Choroid plexus epithelial cell (primary cell): ENCODE data around the gene TCF7L2.
"Not testable (repeated sequence)": the region's sequence is repeated elsewhere in the genome, so short reads cannot be mapped to it uniquely, and the experiment has no call there.

Experiments used
- DNase-seq: peaks from one replicate; pipeline ENCODE4 v3.0.0-alpha.2; 2010; ENCODE audit warnings: low read depth
- H3K4me3 ChIP-seq: 2 replicates; pipeline ENCODE4 v1.5.1; 2011; ENCODE audit warnings: low read depth, mild to moderate bottlenecking, control low read depth, low read length, moderate library complexity
- TF ChIP-seq, protein P1 (sequence below): conservative IDR thresholded peaks from 2 replicates; pipeline ENCODE4 v1.5.1; 2011; ENCODE audit warnings: low read depth, mild to moderate bottlenecking, control low read depth, inconsistent platforms, low read length, moderate library complexity

TCF7L2 gene

DNA sequence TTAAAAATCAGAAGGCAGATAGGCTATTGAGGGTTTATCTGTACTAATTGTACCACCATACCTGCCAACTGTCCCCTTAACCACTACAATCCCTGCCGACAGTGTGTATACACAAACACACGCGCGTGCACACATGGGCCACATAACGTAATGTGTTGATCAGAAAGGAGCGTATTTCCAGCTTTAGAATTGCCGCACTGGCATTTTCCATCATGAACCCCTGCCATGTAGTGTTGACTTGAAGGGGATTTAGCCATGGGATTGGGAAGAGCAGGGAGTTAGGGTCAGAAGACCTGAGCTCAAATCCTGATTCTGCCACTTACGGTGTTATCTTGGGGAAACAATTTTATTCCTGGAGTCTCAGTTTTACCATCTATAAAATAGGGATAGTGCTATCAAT lies 158.9 kb downstream of the TCF7L2 start:
- TF ChIP-seq, protein P1, sequence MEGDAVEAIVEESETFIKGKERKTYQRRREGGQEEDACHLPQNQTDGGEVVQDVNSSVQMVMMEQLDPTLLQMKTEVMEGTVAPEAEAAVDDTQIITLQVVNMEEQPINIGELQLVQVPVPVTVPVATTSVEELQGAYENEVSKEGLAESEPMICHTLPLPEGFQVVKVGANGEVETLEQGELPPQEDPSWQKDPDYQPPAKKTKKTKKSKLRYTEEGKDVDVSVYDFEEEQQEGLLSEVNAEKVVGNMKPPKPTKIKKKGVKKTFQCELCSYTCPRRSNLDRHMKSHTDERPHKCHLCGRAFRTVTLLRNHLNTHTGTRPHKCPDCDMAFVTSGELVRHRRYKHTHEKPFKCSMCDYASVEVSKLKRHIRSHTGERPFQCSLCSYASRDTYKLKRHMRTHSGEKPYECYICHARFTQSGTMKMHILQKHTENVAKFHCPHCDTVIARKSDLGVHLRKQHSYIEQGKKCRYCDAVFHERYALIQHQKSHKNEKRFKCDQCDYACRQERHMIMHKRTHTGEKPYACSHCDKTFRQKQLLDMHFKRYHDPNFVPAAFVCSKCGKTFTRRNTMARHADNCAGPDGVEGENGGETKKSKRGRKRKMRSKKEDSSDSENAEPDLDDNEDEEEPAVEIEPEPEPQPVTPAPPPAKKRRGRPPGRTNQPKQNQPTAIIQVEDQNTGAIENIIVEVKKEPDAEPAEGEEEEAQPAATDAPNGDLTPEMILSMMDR = no peak
- no peak overlapping the region for H3K4me3 ChIP-seq
- DNase-seq = no peak

DNA sequence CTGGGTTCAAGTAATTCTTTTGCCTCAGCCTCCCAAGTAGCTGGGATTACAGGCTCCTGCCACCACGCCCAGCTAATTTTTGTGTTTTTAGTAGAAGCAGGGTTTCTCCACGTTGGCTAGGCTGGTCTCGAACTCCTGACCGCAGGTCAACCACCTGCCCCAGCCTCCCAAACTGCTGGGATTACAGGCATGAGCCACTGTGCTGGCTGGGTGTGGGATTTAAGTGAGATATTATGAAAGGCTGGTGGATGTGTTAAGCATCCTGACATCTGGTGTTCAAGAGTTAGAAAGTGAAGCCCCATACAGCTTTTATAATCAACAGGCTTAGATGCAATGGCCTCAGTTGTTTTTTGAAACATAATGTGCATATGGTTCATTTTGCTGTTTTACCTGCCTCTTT lies 159.4 kb downstream of the TCF7L2 start:
- H3K4me3 ChIP-seq, DNase-seq: not testable (repeated sequence)

DNA sequence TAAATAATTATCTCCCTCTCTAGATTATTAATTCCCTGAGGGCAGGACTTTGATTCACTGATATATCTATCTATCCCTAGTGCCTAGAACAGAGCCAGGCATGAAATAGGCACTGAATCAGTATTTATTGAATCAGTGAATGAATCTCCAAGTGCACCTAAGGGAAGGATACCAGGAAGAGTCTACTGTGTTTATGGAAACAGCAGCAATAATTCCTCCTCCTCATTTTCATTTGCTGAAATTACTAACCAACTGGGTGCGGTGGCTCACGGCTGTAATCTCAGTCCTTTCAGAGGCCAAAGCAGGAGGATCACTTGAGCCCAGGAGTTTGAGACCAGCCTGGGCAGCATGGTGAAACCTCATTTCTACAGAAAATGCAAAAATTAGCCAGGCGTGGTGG lies 161.2 kb downstream of the TCF7L2 start:
- no peak overlapping the region for H3K4me3 ChIP-seq
- TF ChIP-seq, protein P1 = no peak
- DNase-seq = no peak

DNA sequence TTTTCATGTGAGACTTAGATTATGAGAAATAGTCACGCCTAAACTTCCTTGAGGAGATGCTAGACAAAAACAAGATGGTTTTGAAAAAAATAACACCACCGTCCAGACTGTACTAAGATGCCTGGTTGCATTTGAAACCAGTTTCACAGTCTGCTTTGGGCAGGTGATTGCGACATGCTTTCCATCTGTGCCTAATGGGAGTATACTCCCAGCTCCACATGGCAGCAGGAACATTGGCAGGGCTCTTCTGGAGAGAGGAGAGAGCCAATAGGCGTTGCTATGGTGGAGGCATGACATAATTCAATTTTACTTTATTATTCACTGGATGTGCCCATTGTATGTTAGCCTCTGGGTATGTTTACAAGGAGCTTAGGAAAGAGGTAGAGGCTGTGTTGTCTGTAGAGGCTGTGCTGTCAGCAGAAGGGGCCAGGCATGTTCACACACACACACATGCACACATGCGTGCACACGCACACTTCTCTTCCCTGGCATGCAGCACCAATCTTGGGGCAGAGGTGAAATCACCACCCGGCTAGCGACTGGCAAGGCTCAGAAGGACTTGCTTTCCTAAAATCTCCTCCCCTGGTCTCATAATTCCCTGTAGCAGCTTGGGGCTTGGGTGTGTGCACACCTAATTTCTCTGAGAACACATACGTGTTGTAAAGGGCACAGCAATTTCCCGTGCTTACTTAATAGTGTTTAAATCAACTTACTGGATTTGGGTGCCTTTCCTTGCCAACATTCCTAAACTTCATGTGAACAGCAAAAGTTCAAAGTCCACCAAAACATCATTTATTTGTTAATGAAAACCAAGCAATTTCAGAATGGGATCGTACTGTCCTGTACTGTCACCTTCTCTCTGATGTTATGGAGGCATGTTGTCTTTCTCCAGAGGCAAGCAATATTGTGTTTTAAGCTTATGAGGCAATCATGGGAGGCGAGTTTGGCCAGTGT lies 162.1 kb downstream of the TCF7L2 start:
- TF ChIP-seq, protein P1 = no peak
- DNase-seq = peak; percentile 49
- no peak overlapping the region for H3K4me3 ChIP-seq

DNA sequence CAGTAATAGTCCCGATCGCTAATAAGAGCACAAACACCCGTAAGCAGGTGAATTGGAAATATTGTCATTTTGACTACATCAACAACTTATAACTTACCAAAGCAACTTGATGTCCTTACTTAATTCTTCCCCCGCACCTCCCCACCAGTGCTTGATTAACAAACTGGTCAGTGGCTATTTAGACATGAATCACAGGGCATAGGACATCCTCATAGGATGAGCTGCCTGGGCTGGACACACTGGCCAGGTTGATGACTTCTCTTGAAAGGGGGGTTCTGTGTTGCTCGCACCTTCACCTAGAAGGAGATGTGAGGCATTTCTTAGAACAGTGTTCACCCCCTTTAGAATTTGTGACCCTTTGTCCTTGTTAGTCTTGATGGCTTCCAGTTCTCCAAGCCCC lies 163.2 kb downstream of the TCF7L2 start:
- TF ChIP-seq, protein P1 = no peak
- no peak overlapping the region for H3K4me3 ChIP-seq
- DNase-seq = no peak

DNA sequence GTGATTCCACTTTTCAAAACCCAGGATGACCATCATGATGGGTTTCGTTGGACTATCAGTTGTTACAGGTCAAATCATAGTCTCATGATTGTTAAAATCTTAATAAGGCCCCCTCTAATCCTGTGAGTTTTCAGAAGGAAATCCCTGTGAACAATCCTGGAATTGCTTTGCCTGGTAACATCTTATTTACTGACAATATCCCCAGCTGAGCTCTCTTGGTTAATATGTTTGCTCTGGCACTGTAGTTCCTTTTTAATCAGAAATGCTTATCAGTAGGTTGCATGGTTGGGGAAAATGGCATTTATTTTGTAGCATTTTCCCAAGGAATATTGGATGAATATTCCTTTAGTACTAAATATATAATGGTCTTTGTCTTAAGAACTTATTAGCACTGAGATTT lies 163.9 kb downstream of the TCF7L2 start:
- TF ChIP-seq, protein P1 = no peak
- no peak for DNase-seq
- H3K4me3 ChIP-seq = no peak overlapping the region

DNA sequence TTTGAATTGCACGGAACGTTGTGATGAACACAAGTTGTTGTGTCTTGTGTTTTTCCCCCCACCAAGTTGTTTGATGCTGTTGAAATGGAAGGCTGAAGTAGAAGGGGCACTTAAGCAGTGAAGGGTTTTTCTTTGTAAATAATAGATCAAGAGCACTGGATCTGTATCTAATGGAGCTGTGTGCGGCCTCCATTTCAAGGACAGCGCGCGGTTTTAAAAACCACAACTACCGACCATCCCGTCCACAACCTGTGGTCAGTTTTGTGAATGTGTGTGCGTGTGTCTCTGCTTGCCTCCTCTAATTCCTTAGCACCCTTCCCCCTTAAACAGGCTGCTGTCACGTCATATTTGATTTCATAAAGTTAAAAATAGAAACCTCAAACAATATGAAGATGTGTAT lies 165.5 kb downstream of the TCF7L2 start:
- no peak for DNase-seq
- TF ChIP-seq, protein P1 = no peak

More for the DNA sequence above, 165.5 kb downstream of the TCF7L2 start:
- H3K4me3 ChIP-seq = no peak overlapping the region
